OCI-LY7 (cell line): ENCODE results near the gene CLEC4E. TPM values are rescaled to one million over a fixed set of nuclear protein-coding genes. Genes with fewer than 3 reads are reported as not detected.
A peak's percentile ranks its signal among the peaks of the same experiment; 100 is the strongest.
"Not testable (repeated sequence)": the region's sequence is repeated elsewhere in the genome, so short reads cannot be mapped to it uniquely, and the experiment has no call there.

Experiments used
- BruUV-seq: library from RNA; stranded (reverse); fragments of 400-500 nt; replicated peaks from 2 replicates; lab custom pipeline; 2021; lab: Mats Ljungman, UMichigan
- CTCF ChIA-PET: fragments of 300-600 bp; sonication (Branson Sonifier 250); formaldehyde crosslinking; loops from one replicate; lab custom pipeline; 2022; ENCODE audit warnings: antibody characterized with exemption; ENCODE audit not compliant: unreplicated experiment; lab: Charles Lee
- POLR2A ChIA-PET: fragments of 300-600 bp; sonication (Branson Sonifier 250); formaldehyde crosslinking; loops from one replicate; lab custom pipeline; 2022; ENCODE audit warnings: antibody characterized with exemption; lab: Charles Lee
- DNase-seq: peaks from one replicate; pipeline ENCODE4 v3.0.0-alpha.2; 2015; ENCODE audit warnings: low spot score
- H2AFZ ChIP-seq: fragments of 200-600 bp; sonication (generic), shearing (Covaris generic); 2 replicates; pipeline ENCODE4 v1.6.1; 2014; ENCODE audit warnings: mild to moderate bottlenecking, antibody characterized with exemption, low read length, moderate library complexity
- H3K27ac ChIP-seq: fragments of 200-600 bp; sonication (generic); 2 replicates; pipeline ENCODE4 v1.5.1; 2014; ENCODE audit warnings: mixed run types, low read depth, mild to moderate bottlenecking, moderate library complexity, low read length, inconsistent platforms; ENCODE audit not compliant: poor library complexity, severe bottlenecking
- H3K36me3 ChIP-seq: fragments of 200-600 bp; sonication (generic); 2 replicates; pipeline ENCODE4 v1.6.1; 2014; ENCODE audit warnings: mild to moderate bottlenecking, antibody characterized with exemption, low read length, moderate library complexity, mixed read lengths; ENCODE audit not compliant: insufficient read depth
- H3K4me1 ChIP-seq: fragments of 200-600 bp; sonication (generic); 2 replicates; pipeline ENCODE4 v1.5.1; 2014; ENCODE audit warnings: mild to moderate bottlenecking, low read length; ENCODE audit not compliant: insufficient read depth, poor library complexity, severe bottlenecking
- H3K4me2 ChIP-seq: fragments of 200-600 bp; sonication (generic); 2 replicates; pipeline ENCODE4 v1.6.1; 2014; ENCODE audit warnings: mild to moderate bottlenecking, low read length
- H3K4me3 ChIP-seq: fragments of 200-600 bp; sonication (generic); 2 replicates; pipeline ENCODE4 v1.5.1; 2014; ENCODE audit warnings: mild to moderate bottlenecking, low read depth, low read length; ENCODE audit not compliant: poor library complexity, severe bottlenecking
- H3K79me2 ChIP-seq: fragments of 200-600 bp; sonication (generic); 2 replicates; pipeline ENCODE4 v1.6.1; 2016; ENCODE audit warnings: low read depth, mild to moderate bottlenecking, low read length, moderate library complexity, mixed read lengths; ENCODE audit not compliant: insufficient read depth
- H3K9me2 ChIP-seq: fragments of 200-600 bp; sonication (generic); 2 replicates; pipeline ENCODE4 v1.6.1; 2016; ENCODE audit warnings: mild to moderate bottlenecking, low read length, mixed read lengths; ENCODE audit not compliant: insufficient read depth
- H3K9me3 ChIP-seq: fragments of 200-600 bp; sonication (generic); 2 replicates; pipeline ENCODE4 v1.6.1; 2014; ENCODE audit warnings: mild to moderate bottlenecking, mixed run types, low read length, mixed read lengths
- H4K20me1 ChIP-seq: fragments of 200-600 bp; sonication (generic); 2 replicates; pipeline ENCODE4 v1.6.1; 2014; ENCODE audit warnings: mild to moderate bottlenecking, antibody characterized with exemption, low read length, moderate library complexity, mixed read lengths; ENCODE audit not compliant: insufficient read depth
- EZH2phosphoT487 ChIP-seq: fragments of 200-600 bp; sonication (generic); IDR thresholded peaks from 2 replicates; pipeline ENCODE4 v1.6.1; 2018; ENCODE audit warnings: low read depth, borderline replicate concordance, mild to moderate bottlenecking, mixed run types, antibody characterized with exemption, low read length, moderate library complexity, mixed read lengths
- intact Hi-C: fragments of 100-400 bp; cut with micrococcal nuclease; formaldehyde crosslinking; loops from one replicate; pipeline ENCODE4 v1.10.0; 2022; ENCODE audit not compliant: unreplicated experiment
- total RNA-seq, 2 experiments: library from RNA; depleted of rRNA in 1 of 2; stranded (reverse); fragments of >200 nt in 1 of 2; shearing (Covaris generic) in 1 of 2; gene quantifications; 2 replicates each; pipeline ENCODE4 v1.2.3, GENCODE V29; 2014 to 2022
- TF ChIP-seq, protein P1 (sequence below): fragments of 200-600 bp; sonication (generic); conservative IDR thresholded peaks from 2 replicates; pipeline ENCODE4 v1.5.1; 2014; ENCODE audit warnings: mild to moderate bottlenecking, antibody characterized with exemption, low read length, moderate library complexity, mixed read lengths

Gene CLEC4E
- total RNA-seq, 2 experiments from 2014 or later, result not detected

DNA sequence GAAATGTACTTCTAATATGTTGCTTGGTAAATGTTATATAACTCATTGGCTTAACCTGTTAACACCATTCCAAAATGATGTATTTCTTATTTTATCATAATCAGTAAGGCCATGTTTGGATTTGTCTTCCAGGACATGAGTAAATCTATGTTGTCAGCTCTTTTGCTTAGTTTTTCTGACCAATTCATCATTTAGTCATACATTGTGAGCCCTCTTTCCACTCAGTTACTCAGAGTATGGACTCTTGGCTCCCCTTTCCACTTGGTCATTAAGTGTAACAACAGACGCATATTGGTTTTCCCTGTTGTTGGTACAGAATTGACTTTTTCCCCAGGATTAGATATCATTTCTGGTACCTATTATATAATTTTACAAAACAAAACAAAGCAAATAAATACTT, 36.4 kb downstream of the CLEC4E start:
- Histone ChIP-seq H3K4me1 (peaks cover 4% of the 10 kb centered on the region), H3K9me2 (no peaks in the 10 kb centered on the region), H3K4me3 (no peak overlapping the region), H3K79me2 (no peaks in the 10 kb centered on the region), H3K36me3 (no peaks in the 10 kb centered on the region), H3K4me2 (no peak overlapping the region), H3K27ac (no peak overlapping the region), H3K9me3 (no peaks in the 10 kb centered on the region), H4K20me1 (no peaks in the 10 kb centered on the region), H2AFZ (no peak overlapping the region)
- ChIA-PET POLR2A (interaction anchor here (0.6 kb wide), 1 partner anchor 41 kb away, joined by 3 read pairs; no protein-coding TSS in a partner anchor), CTCF (no interaction called here)
- BruUV-seq, result no TSS peak
- intact Hi-C loops, result no loop called here
- no peak for DNase-seq
- TF ChIP-seq, protein P1, sequence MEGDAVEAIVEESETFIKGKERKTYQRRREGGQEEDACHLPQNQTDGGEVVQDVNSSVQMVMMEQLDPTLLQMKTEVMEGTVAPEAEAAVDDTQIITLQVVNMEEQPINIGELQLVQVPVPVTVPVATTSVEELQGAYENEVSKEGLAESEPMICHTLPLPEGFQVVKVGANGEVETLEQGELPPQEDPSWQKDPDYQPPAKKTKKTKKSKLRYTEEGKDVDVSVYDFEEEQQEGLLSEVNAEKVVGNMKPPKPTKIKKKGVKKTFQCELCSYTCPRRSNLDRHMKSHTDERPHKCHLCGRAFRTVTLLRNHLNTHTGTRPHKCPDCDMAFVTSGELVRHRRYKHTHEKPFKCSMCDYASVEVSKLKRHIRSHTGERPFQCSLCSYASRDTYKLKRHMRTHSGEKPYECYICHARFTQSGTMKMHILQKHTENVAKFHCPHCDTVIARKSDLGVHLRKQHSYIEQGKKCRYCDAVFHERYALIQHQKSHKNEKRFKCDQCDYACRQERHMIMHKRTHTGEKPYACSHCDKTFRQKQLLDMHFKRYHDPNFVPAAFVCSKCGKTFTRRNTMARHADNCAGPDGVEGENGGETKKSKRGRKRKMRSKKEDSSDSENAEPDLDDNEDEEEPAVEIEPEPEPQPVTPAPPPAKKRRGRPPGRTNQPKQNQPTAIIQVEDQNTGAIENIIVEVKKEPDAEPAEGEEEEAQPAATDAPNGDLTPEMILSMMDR, result no peak
- TF ChIP-seq EZH2phosphoT487, result no peak

DNA sequence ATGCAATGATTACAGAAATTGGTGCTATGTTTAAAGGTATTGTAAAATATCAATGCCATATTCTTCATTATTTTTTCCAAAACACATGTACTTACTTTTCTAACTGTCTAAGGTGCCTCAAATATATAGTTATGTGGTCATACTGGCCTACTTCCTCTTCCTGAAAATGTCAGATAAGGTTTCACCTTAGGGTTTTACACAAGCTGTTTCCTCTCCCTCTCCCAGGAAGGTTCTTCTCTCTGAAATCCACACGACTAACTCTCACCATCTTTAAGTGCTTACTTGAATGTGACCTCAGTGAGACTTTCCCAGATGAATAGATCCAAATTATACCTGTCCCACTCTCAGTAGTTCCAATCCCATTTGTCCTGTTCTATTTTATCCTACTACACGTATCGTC, 39.0 kb downstream of the CLEC4E start:
- ChIA-PET CTCF (no interaction called here), POLR2A (no interaction called here)
- intact Hi-C loops, result no loop called here
- DNase-seq, result peak; percentile 7
- Histone ChIP-seq H3K27ac (no peak overlapping the region), H3K4me1 (peaks cover 3% of the 10 kb centered on the region), H3K36me3 (no peaks in the 10 kb centered on the region), H3K9me2 (no peaks in the 10 kb centered on the region), H3K9me3 (no peaks in the 10 kb centered on the region), H2AFZ (peak overlapping the region; percentile 62), H3K4me2 (no peak overlapping the region), H3K4me3 (no peak overlapping the region), H3K79me2 (no peaks in the 10 kb centered on the region), H4K20me1 (no peaks in the 10 kb centered on the region)
- TF ChIP-seq EZH2phosphoT487, result no peak
- TF ChIP-seq, protein P1, result no peak
- BruUV-seq, result no TSS peak

DNA sequence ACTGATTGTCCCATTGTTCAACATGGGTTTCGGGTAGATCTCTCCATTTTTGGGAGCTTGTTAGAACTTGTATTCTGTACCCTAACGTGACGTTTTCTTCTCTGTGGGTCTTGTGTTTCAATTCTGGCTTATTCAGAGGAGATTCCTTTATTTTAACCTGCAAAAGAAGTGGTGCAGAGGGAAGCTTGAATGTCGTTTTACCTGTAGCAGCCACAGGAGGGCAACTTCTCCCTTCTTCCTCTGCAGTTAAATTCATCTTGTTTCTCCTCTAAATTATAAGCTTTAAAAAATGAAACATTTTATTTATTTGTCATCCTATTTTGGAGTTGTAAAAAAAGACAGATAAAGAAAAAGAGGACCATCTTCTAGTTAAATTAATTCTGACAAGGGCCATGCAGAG, 41.1 kb downstream of the CLEC4E start:
- Histone ChIP-seq H2AFZ (no peak overlapping the region), H3K79me2 (no peaks in the 10 kb centered on the region), H3K9me2 (no peaks in the 10 kb centered on the region), H3K9me3 (no peaks in the 10 kb centered on the region), H3K36me3 (no peaks in the 10 kb centered on the region), H3K27ac (no peak overlapping the region), H4K20me1 (no peaks in the 10 kb centered on the region), H3K4me1 (peaks cover 3% of the 10 kb centered on the region), H3K4me3 (no peak overlapping the region), H3K4me2 (no peak overlapping the region)
- peak; percentile 6 for DNase-seq
- CTCF ChIA-PET, result no interaction called here
- no peak for TF ChIP-seq EZH2phosphoT487
- TF ChIP-seq, protein P1, result peak; percentile 73
- POLR2A ChIA-PET, result interaction anchor here (0.6 to 0.8 kb wide), 3 partner anchors 42 to 1383 kb away, joined by 3 read pairs; no protein-coding TSS in a partner anchor
- intact Hi-C loops, result no loop called here
- BruUV-seq, result no TSS peak

DNA sequence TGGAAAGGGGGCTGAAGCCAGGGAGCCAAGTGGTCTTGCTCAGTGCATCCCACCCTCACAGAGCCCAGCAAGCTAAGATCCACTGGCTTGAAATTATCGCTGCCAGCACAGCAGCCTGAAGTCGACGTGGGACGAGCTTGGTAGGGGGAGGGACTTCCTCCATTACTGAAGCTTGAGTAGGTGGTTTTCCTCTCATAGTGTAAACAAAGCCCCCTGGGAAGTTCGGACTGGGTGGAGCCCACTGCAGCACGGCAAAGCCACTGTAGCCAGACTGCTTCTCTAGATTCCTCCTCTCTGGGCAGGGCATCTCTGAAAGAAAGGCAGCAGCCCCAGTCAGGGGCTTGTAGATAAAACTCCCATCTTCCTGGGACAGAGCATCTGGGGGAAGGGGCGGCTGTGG, 44.6 kb downstream of the CLEC4E start:
- intact Hi-C loops, H4K20me1 ChIP-seq, H3K27ac ChIP-seq, H3K9me3 ChIP-seq, H2AFZ ChIP-seq, BruUV-seq, H3K4me3 ChIP-seq, H3K36me3 ChIP-seq, H3K4me2 ChIP-seq, CTCF ChIA-PET, H3K9me2 ChIP-seq, H3K4me1 ChIP-seq, DNase-seq, H3K79me2 ChIP-seq: not testable (repeated sequence)
- POLR2A ChIA-PET, result interaction anchor here (0.6 to 1.3 kb wide), 2 partner anchors 22 to 388 kb away, joined by 3 to 4 read pairs; no protein-coding TSS in a partner anchor
